Activated CD4-positive, alpha-beta T cell treated with anti-CD3 and anti-CD28 coated beads, Interleukin-2, Interleukin-4, amounts not matched to agents 100 ng/mL and 50 ng/mL, durations not matched to agents 16 hours and 8 hours (primary cell): ENCODE data around the gene ZCRB1.
"Not testable (repeated sequence)": the region's sequence is repeated elsewhere in the genome, so short reads cannot be mapped to it uniquely, and the experiment has no call there.

Source experiments
- DNase-seq: peaks from one replicate; pipeline ENCODE4 v3.0.0-alpha.2; 2020; ENCODE audit warnings: low spot score

The ZCRB1 gene, protein sequence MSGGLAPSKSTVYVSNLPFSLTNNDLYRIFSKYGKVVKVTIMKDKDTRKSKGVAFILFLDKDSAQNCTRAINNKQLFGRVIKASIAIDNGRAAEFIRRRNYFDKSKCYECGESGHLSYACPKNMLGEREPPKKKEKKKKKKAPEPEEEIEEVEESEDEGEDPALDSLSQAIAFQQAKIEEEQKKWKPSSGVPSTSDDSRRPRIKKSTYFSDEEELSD

DNA sequence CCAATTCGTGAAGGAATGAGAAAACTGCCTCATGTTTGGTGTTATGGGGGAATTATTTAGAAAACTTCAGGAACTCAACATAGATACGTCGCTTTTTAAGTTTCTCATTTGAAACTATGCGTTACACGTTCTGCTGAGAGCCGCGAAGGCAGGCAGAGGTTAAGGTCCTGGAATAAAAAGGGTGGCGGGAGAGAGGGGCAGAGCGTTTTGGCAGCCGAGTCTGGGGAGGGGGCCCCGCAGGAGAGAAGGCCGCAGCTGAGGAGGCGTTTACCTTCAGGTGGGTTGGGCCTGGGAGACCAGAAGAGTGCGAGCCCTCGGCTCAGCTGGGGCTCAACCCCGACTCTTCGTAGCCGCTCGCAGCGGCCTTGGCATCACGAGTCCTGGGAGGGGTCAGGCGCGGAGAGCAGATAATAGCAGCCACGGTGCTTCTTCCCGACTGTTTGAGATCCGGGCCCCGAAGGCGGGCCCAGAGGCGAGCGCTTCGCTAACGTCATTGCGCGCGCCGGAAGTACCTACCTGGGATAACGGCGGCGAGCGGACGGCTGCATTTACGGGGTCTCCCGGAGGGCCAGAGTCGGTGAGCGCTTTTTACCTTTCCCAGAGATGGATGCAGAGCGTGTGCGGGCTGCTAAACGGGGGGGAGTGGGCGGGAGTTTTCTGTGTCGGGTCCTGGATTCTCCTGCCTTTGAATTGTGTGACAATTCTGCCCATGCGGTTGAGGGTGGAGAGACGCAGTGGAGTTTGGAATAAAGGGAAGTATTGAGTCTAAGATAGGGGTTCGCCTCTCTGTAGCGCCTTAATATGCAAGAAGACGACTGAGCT, at the start of gene ZCRB1, which contains the start of gene PPHLN1:
Gene ZCRB1, minus strand, starts transcription at position 442 of the 822 bp plus-strand sequence. CDS start 1,992 bp downstream, outside the sequence.
Gene PPHLN1, plus strand, starts transcription at position 515 of the 822 bp plus-strand sequence. CDS start 9,736 bp downstream, outside the sequence.
- DNase-seq = peak; percentile 83

DNA sequence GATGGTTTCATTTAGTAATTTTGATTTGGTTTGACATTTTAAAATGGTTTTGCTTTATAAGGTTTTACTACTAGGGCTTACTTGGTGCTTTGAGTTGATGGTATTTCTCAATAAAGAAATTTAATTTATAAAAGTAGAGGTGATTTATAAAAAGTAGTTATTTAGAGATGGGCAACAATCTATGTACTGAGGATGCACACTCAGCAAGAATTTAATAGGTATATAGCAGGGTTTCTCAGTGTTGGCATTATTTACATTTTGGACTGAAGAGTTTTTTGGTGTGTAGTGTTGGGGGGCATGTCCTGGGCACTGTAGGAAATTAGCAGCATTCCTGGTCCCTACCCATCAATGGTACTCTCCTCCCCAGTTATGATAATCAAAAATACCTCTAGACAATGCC, 47.8 kb upstream of the ZCRB1 start:
- DNase-seq = no peak

- peak; percentile 71 for DNase-seq
Observed at GRCh38 chr12:42372154-42372791, 46.4 kb upstream of the ZCRB1 start.

- no peak for DNase-seq
Observed at GRCh38 chr12:42370013-42370412, 44.1 kb upstream of the ZCRB1 start.

DNA sequence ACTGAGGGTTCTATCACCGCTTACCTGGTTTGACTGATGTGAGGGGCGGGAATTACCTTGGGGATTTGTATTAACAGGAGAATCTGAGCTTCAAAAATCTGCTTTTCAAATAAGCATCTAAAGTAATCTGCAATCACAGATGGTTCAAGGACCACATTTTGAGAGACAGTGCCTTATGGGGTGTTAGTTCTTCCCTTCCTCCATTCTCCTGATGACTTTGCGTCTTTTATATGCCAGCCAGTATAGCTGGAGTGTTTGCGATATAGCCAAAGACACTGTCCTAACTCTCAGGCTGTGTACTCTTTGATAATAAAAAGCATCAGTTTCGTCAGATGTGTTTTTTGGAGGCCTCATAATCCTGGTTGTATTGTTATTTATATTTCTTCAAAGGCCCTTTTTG, 39.6 kb upstream of the ZCRB1 start:
- DNase-seq = no peak

GRCh38 chr12:42364692-42365091, 38.8 kb upstream of the ZCRB1 start:
- no peak for DNase-seq

DNA sequence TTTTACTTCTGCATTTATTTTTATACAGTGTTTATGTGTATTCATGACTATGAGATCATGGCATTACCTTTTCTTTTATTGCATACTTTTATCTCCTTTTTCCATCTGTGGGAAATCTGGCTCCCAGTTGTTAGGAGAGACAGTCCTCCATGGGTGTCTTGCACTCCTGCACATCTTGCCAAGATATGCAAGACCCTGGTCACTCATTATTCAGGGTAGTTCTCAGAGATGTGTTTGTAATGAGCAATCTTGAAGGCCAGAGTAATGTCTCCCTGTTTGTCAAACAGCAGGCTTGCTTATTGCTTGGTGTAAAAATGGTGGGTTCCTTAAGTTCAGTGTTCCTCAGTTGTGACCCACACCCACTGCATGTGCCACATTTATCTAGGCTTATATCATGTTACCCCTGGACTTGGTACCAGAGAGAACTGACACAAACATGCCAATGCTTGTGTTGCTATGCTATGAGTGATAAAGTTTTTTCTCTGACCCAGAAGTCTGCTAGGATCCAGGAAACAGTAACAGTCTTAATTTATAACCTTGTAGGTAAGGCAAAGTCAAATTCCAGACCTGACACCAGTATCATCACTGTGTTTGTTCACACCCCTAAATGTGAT, 36.9 kb upstream of the ZCRB1 start:
- no peak for DNase-seq

GRCh38 chr12:42361909-42362646, 36.2 kb upstream of the ZCRB1 start:
- DNase-seq = peak; percentile 12

DNA sequence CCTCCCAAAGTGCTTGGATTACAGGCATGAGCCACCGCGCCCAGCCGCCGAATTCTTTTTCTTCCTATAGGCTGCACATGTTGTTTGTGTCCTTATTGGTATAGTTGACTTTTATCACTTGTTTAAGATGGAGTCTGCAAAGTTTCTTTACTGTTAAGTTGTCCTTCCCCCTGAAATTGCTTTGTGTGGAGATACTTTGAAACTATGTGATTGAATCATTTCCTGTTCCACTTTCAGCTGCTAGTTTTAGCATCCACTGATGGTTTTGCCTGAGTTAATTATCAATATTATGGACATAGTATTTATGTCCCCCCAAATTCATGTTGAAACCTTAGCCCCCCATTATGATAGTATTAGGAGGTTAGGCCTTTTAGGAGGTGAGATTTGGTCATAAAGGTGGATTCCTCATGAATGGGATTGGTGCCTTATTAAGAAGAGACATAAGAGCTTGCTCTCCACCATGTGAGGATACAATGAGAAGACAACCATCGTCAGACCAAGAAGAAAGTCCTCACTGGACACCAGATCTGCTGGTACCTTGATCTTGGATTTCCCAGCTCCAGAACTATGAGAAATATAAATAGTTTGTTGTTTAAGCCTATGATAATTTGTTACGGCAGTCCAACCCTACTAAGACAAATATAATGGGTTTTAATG, 35.0 kb upstream of the ZCRB1 start:
- peak; percentile 42 for DNase-seq

GRCh38 chr12:42356344-42356743, 30.4 kb upstream of the ZCRB1 start:
- DNase-seq = no peak

DNA sequence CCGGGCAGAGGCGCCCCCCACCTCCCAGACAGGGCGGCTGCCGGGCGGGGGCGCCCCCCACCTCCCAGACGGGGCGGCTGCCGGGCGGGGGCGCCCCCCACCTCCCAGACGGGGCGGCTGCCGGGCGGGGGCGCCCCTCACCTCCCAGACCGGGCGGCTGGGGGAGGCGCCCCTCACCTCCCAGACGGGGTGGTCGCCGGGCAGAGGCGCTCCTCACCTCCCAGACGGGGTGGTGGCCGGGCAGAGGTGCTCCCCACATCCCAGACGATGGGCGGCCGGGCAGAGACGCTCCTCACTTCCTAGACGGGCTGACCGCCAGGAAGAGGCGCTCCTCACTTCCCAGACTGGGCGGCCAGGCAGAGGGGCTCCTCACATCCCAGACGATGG, 24.1 kb upstream of the ZCRB1 start:
- not testable (repeated sequence) for DNase-seq

DNA sequence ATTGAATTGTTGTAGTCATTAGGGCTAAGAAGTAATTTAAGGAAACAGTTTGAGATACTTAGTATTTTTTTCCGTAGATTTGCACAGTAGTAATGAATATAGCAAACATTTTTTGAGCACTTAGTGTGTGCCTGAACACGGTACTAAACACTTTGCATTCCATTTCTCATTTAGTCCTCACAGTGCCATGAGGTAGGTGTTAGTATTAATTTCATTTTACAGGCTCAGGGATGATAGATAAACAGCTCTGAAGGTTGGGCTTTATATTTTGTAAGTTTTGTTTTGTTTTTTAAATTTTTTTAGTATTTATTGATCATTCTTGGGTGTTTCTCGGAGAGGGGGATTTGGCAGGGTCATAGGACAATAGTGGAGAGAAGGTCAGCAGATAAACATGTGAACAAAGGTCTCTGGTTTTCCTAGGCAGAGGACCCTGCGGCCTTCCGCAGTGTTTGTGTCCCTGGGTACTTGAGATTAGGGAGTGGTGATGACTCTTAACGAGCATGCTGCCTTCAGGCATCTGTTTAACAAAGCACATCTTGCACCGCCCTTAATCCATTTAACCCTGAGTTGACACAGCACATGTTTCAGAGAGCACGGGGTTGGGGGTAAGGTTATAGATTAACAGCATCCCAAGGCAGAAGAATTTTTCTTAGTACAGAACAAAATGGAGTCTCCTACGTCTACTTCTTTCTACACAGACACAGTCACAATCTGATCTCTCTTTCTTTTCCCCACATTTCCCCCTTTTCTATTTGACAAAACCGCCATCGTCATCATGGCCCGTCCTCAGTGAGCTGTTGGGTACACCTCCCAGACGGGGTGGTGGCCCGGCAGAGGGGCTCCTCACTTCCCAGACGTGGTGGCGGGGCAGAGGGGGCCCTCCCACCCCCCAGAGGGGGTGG, 23.5 kb upstream of the ZCRB1 start:
- DNase-seq = not testable (repeated sequence)

DNA sequence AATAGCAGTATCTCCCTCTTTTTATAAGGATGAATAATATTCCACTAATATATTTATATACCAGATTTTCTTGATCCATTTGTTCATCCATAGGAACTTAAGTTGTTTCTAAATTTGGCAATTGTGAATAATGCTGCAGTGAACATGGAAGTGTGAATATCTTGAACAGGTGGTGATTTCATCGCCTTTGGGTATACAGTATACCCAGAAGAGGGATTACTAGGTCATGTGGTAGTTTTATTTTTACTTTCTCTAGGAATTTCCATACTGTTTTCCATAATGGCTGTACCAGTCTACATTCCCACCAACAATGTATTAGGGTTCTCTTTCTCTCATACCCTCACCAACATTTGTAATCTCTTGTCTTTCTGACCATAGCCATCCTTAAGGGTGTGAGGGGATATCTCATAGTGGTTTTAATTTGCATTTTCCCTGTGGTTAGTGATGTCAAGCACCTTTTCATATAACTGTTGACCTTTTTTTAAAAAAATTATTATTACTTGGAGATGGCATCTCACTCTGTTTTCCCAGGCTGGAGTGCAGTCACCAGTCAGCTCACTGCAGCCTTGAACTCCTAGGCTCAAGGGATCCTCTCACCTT, 20.6 kb upstream of the ZCRB1 start:
- no peak for DNase-seq

GRCh38 chr12:42343721-42344120, 17.8 kb upstream of the ZCRB1 start:
- DNase-seq = no peak

GRCh38 chr12:42342028-42342427, 16.1 kb upstream of the ZCRB1 start:
- no peak for DNase-seq

DNA sequence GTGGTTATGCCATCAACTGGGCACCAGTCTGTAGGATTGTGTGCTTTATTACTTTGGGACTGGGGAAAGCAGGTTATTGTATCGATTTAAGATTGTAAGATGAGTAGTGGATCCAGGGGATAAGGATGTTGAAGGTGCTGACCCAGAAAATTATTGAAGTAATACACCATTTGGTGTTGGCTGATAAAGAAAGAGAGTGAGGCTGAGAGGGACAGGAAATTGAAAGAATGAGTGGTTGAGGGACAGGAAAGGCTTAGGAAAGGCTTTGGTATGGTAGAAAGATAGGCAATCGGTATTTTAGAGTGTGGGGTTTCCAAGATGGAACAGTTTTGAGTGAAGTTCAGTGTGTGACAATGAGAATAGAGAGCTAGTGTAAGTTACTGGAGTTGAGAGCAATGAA, 12.4 kb upstream of the ZCRB1 start:
- DNase-seq = no peak

GRCh38 chr12:42336286-42336685, 10.4 kb upstream of the ZCRB1 start:
- no peak for DNase-seq

- DNase-seq = peak; percentile 33
Observed at GRCh38 chr12:42332301-42333285, 6.7 kb upstream of the ZCRB1 start.
